B cell (primary cell): Measurements from ENCODE around the gene YJEFN3. TPM values are rescaled to one million over a fixed set of nuclear protein-coding genes. Genes with fewer than 3 reads are reported as not detected.

Experiments
- ATAC-seq: fragments of 200-7000 bp; cut with Tn5 transposase; one replicate; pipeline ENCODE4 v1.10.0; 2021; ENCODE audit warnings: low read depth, mild to moderate bottlenecking, moderate number of reproducible peaks, moderate library complexity
- CTCF ChIA-PET: fragments of 350-600 bp; sonication (Branson Sonifier 250); formaldehyde crosslinking; loops from one replicate; lab custom pipeline; 2021; ENCODE audit warnings: antibody characterized with exemption, inconsistent platforms; lab: Charles Lee
- POLR2A ChIA-PET: fragments of 350-600 bp; sonication (Branson Sonifier 250); formaldehyde crosslinking; loops from one replicate; lab custom pipeline; 2021; ENCODE audit warnings: antibody characterized with exemption; lab: Charles Lee
- DNase-seq: peaks from one replicate; pipeline ENCODE4 v3.0.0; 2013
- H2AFZ ChIP-seq: 2 replicates; pipeline ENCODE4 v1.6.1; 2012; ENCODE audit warnings: mild to moderate bottlenecking, low read depth, low read length; ENCODE audit not compliant: insufficient read depth, poor library complexity, severe bottlenecking
- H3K27ac ChIP-seq, 2 donors: 1 replicate in 1 of 2; 2 replicates in 1 of 2; pipeline ENCODE4 v1.5.1; 2012 to 2013; ENCODE audit warnings: low read length in 2 of 2, mild to moderate bottlenecking in 2 of 2, moderate library complexity in 1 of 2
- H3K27me3 ChIP-seq, 4 experiments: fragments of 200-600 bp in 1 of 4; sonication (generic) in 1 of 4; replicated peaks in 1 of 4; 1 replicate in 2 of 4; 2 replicates in 2 of 4; pipeline versions ENCODE4 v1.6.1 to v1.7.0; 2013 to 2016; ENCODE audit warnings: low read length in 3 of 4, mild to moderate bottlenecking in 2 of 4, mixed read lengths in 1 of 4, moderate library complexity in 1 of 4; ENCODE audit not compliant: insufficient read depth in 4 of 4, control insufficient read depth in 3 of 4; ENCODE audit errors: control extremely low read depth in 1 of 4
- H3K36me3 ChIP-seq, 2 experiments: replicated peaks in 1 of 2; 1 replicate in 1 of 2; 2 replicates in 1 of 2; pipeline versions ENCODE4 v1.6.1 to v1.7.1; 2013; ENCODE audit warnings: low read length in 1 of 2; ENCODE audit not compliant: insufficient read depth in 2 of 2, control insufficient read depth in 1 of 2; ENCODE audit errors: control extremely low read depth in 1 of 2, extremely low read depth in 1 of 2
- H3K4me1 ChIP-seq, 2 donors: fragments of 200-600 bp in 1 of 2; sonication (generic) in 1 of 2; 1 replicate in 1 of 2; 2 replicates in 1 of 2; pipeline versions ENCODE4 v1.5.1 to v1.6.1; 2013 to 2017; ENCODE audit warnings: low read length in 2 of 2; ENCODE audit not compliant: control insufficient read depth in 2 of 2, insufficient read depth in 2 of 2
- H3K4me2 ChIP-seq: replicated peaks from 2 replicates; pipeline ENCODE3; 2012; ENCODE audit warnings: mild to moderate bottlenecking, low read depth, low read length; ENCODE audit not compliant: poor library complexity, severe bottlenecking
- H3K4me3 ChIP-seq, 5 experiments: fragments of 200-600 bp in 1 of 5; sonication (generic) in 1 of 5; 1 replicate in 3 of 5; 2 replicates in 2 of 5; pipeline versions ENCODE4 v1.5.1 to v1.7.0; 2011 to 2016; ENCODE audit warnings: low read length in 4 of 5, mild to moderate bottlenecking in 4 of 5, low read depth in 2 of 5, control low read depth in 1 of 5, moderate library complexity in 1 of 5; ENCODE audit not compliant: insufficient read depth in 1 of 5; ENCODE audit errors: control extremely low read depth in 1 of 5, extremely low read depth in 1 of 5
- H3K79me2 ChIP-seq: fragments of 200-600 bp; sonication (generic); one replicate; pipeline ENCODE4 v1.6.0; 2016; ENCODE audit warnings: low read length; ENCODE audit not compliant: control insufficient read depth, insufficient read depth
- H3K9ac ChIP-seq: fragments of 200-600 bp; sonication (generic); 2 replicates; pipeline ENCODE4 v1.6.1; 2017; ENCODE audit warnings: mild to moderate bottlenecking, low read length, moderate library complexity
- H3K9me3 ChIP-seq, 3 donors: one replicate each; pipeline versions ENCODE4 v1.6.1 to v1.7.1; 2013; ENCODE audit warnings: low read length in 2 of 3; ENCODE audit not compliant: control insufficient read depth in 2 of 3, insufficient read depth in 1 of 3; ENCODE audit errors: control extremely low read depth in 1 of 3
- H4K20me1 ChIP-seq: 2 replicates; pipeline ENCODE4 v1.6.0; 2012; ENCODE audit warnings: mild to moderate bottlenecking, low read length; ENCODE audit not compliant: insufficient read depth, control insufficient read depth, poor library complexity, severe bottlenecking
- H3K27ac Mint-ChIP-seq: one replicate; pipeline ENCODE4 v1.8.0; 2021; ENCODE audit warnings: mixed read lengths
- H3K27me3 Mint-ChIP-seq: one replicate; pipeline ENCODE4 v1.8.0; 2021; ENCODE audit warnings: mixed read lengths
- H3K4me1 Mint-ChIP-seq: one replicate; pipeline ENCODE4 v1.8.0; 2021; ENCODE audit warnings: mixed read lengths
- H3K4me3 Mint-ChIP-seq: one replicate; pipeline ENCODE4 v1.8.0; 2021; ENCODE audit warnings: mixed read lengths
- H3K9me3 Mint-ChIP-seq: one replicate; pipeline ENCODE4 v1.8.0; 2022; ENCODE audit warnings: mixed read lengths; ENCODE audit not compliant: insufficient read depth
- EZH2 ChIP-seq: IDR thresholded peaks from 2 replicates; pipeline ENCODE4 v1.6.1; 2012; ENCODE audit warnings: borderline replicate concordance, low read depth, mild to moderate bottlenecking, moderate library complexity, low read length; ENCODE audit not compliant: insufficient read depth, poor library complexity, severe bottlenecking
- WGBS: methylation state at CpG from one replicate; pipeline ENCODE4 v1.1.5; 2013; ENCODE audit warnings: missing lambda C conversion rate; ENCODE audit not compliant: insufficient coverage; 5-methylcytosine and 5-hydroxymethylcytosine counted together
- intact Hi-C: fragments of 100-400 bp; cut with micrococcal nuclease; formaldehyde crosslinking; loops from one replicate; pipeline ENCODE4 v1.10.0; 2022
- polyA plus RNA-seq: library from polyadenylated mRNA; depleted of rRNA; stranded (reverse); fragments of >200 nt; gene quantifications from 2 replicates; pipeline ENCODE4 v1.2.3, GENCODE V29; 2012
- total RNA-seq, 2 donors: library from RNA; stranded (reverse); fragments of 120-200 nt in 1 of 2; gene quantifications; 1 replicate in 1 of 2; 2 replicates in 1 of 2; pipeline versions ENCODE4 v1.2.3 to v1.2.4, GENCODE V29; 2013 to 2022
- TF ChIP-seq, protein P1 (sequence below): fragments of 200-600 bp; IDR thresholded peaks from one replicate; pipeline ENCODE4 v1.8.0; 2022; ENCODE audit warnings: antibody characterized with exemption, mild to moderate bottlenecking

YJEFN3 gene
- total and polyA plus RNA-seq, 2 donors (not counting 1 experiment from before 2014, with no cell fraction given): 7.1 to 8.8 TPM

DNA sequence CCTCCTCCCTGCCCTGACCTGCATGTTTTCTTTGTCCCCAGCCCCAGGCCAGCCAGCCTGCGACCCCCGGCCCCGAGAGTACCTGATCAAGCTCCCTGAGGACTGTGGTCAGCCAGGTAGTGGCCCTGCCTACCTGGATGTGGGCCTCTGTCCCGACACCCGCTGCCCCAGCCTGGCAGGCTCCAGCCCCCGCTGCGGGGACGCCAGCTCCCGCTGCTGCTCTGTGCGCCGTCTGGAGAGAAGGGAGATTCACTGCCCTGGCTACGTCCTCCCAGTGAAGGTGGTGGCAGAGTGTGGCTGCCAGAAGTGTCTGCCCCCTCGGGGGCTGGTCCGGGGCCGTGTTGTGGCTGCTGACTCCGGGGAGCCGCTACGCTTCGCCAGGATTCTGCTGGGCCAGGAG is 14.9 kb downstream of the YJEFN3 start:
- no peaks in the 10 kb centered on the region for H4K20me1 ChIP-seq
- intact Hi-C loops: no loop called here
- Mint-ChIP-seq H3K27ac (no peak overlapping the region), H3K4me3 (no peak overlapping the region), H3K9me3 (no peaks in the 10 kb centered on the region), H3K4me1 (peaks cover 16% of the 10 kb centered on the region), H3K27me3 (peaks cover 16% of the 10 kb centered on the region)
- no peak overlapping the region for H3K27ac ChIP-seq
- H2AFZ ChIP-seq: no peak overlapping the region
- WGBS: 96% methylated on average over 18 of the region's 19 CpGs
- no peaks in the 10 kb centered on the region for H3K79me2 ChIP-seq
- CTCF ChIA-PET: no interaction called here
- peaks cover 0 to 53% (median 15%) of the 10 kb centered on the region in 4 experiments for H3K27me3 ChIP-seq
- H3K9ac ChIP-seq: no peak overlapping the region
- TF ChIP-seq EZH2: no peak
- TF ChIP-seq, protein P1, sequence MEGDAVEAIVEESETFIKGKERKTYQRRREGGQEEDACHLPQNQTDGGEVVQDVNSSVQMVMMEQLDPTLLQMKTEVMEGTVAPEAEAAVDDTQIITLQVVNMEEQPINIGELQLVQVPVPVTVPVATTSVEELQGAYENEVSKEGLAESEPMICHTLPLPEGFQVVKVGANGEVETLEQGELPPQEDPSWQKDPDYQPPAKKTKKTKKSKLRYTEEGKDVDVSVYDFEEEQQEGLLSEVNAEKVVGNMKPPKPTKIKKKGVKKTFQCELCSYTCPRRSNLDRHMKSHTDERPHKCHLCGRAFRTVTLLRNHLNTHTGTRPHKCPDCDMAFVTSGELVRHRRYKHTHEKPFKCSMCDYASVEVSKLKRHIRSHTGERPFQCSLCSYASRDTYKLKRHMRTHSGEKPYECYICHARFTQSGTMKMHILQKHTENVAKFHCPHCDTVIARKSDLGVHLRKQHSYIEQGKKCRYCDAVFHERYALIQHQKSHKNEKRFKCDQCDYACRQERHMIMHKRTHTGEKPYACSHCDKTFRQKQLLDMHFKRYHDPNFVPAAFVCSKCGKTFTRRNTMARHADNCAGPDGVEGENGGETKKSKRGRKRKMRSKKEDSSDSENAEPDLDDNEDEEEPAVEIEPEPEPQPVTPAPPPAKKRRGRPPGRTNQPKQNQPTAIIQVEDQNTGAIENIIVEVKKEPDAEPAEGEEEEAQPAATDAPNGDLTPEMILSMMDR: no peak
- no peak overlapping the region for H3K4me2 ChIP-seq
- peaks cover 0 to 35% (median 0%) of the 10 kb centered on the region in 3 donors for H3K9me3 ChIP-seq
- no peaks in the 10 kb centered on the region for H3K36me3 ChIP-seq
- POLR2A ChIA-PET: interaction anchor here (0.6 kb wide), 1 partner anchor 95 kb away, joined by 4 read pairs; no protein-coding TSS in a partner anchor
- H3K4me3 ChIP-seq: no peak overlapping the region
- peaks cover 23 to 28% of the 10 kb centered on the region in 2 donors for H3K4me1 ChIP-seq
- ATAC-seq (no peak), DNase-seq (no peak)

DNA sequence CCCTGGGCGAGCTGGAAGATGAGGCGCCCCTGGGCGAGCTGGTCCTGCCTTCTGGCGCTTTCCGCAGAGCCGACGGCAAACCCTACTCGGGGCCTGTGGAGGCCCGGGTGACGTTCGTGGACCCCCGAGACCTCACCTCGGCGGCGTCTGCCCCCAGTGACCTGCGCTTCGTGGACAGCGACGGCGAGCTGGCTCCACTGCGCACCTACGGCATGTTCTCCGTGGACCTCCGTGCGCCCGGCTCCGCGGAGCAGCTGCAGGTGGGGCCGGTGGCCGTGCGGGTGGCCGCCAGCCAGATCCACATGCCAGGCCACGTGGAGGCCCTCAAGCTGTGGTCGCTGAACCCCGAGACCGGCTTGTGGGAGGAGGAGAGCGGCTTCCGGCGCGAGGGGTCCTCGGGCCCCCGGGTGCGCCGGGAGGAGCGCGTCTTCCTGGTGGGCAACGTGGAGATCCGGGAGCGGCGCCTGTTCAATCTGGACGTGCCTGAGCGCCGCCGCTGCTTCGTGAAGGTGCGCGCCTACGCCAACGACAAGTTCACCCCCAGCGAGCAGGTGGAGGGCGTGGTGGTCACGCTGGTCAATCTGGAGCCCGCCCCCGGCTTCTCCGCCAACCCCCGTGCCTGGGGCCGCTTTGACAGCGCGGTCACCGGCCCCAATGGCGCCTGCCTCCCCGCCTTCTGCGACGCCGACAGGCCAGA is 15.7 kb downstream of the YJEFN3 start:
- DNase-seq: no peak
- H2AFZ ChIP-seq: no peak overlapping the region
- ATAC-seq: no peak
- ChIA-PET POLR2A (interaction anchor here (0.6 kb wide), 1 partner anchor 95 kb away, joined by 4 read pairs; no protein-coding TSS in a partner anchor), CTCF (no interaction called here)
- Mint-ChIP-seq H3K9me3 (no peaks in the 10 kb centered on the region), H3K27ac (no peak overlapping the region), H3K27me3 (peaks cover 16% of the 10 kb centered on the region), H3K4me1 (peaks cover 11% of the 10 kb centered on the region), H3K4me3 (no peak overlapping the region)
- 88% methylated on average over 75 of the region's 75 CpGs for whole genome bisulfite sequencing
- no peak overlapping the region for H3K9ac ChIP-seq
- intact Hi-C loops: no loop called here
- no peak for TF ChIP-seq EZH2
- TF ChIP-seq, protein P1: no peak
- H3K27me3 ChIP-seq: peaks cover 0 to 50% (median 12%) of the 10 kb centered on the region in 4 experiments
- H3K4me2 ChIP-seq: no peak overlapping the region
- no peak overlapping the region for H3K4me3 ChIP-seq
- H3K36me3 ChIP-seq: no peaks in the 10 kb centered on the region
- H4K20me1 ChIP-seq: no peaks in the 10 kb centered on the region
- H3K27ac ChIP-seq: no peak overlapping the region
- H3K9me3 ChIP-seq: peaks cover 0 to 35% (median 0%) of the 10 kb centered on the region in 3 donors
- H3K4me1 ChIP-seq: peaks cover 18 to 24% of the 10 kb centered on the region in 2 donors
- H3K79me2 ChIP-seq: no peaks in the 10 kb centered on the region
